ENCODE data around the gene HINT3.
"Not testable (repeated sequence)": the region's sequence is repeated elsewhere in the genome, so short reads cannot be mapped to it uniquely, and the experiment has no call there.

Gene HINT3

DNA sequence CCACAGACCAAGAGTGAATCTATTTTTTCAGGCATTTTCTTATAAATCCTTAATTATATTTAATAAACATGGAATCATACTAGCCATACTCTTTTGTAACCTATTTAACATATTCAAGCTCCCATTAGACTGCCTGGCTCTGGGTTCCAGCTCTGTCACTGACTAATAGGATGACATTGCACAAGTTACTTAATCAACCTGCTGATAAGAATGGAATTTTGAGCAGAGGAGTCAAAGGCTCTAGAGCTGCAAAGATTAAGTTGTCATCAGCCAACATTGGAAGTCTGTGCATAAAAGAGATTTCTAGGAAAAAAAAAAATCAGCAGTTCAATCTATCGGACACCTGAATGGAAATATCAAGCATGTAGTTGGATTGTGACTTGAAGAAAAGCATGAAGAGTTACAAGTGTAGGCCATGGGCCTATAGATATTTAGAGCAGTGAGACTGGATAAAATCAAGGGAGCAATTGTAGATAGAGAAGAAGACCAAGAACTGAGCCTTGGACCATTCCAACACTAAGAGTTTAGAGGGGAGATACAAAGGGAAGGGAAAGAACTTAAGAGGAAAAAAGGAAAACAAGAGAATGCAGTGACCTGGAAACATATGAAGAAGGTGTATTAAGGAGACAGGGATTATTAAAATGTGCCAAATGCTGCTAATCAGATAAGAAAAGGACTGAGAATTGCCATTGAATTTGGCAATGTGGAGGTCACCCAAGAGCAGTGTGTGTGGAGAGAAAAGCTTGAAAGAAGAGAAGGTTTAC is 11.0 kb upstream of the HINT3 start:
- H3K4me3 ChIP-seq (ENCODE audit: low read depth, low read length): no peak overlapping the region
- DNase-seq (ENCODE audit: low read depth): no peak
- TF ChIP-seq, protein P1, sequence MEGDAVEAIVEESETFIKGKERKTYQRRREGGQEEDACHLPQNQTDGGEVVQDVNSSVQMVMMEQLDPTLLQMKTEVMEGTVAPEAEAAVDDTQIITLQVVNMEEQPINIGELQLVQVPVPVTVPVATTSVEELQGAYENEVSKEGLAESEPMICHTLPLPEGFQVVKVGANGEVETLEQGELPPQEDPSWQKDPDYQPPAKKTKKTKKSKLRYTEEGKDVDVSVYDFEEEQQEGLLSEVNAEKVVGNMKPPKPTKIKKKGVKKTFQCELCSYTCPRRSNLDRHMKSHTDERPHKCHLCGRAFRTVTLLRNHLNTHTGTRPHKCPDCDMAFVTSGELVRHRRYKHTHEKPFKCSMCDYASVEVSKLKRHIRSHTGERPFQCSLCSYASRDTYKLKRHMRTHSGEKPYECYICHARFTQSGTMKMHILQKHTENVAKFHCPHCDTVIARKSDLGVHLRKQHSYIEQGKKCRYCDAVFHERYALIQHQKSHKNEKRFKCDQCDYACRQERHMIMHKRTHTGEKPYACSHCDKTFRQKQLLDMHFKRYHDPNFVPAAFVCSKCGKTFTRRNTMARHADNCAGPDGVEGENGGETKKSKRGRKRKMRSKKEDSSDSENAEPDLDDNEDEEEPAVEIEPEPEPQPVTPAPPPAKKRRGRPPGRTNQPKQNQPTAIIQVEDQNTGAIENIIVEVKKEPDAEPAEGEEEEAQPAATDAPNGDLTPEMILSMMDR (IDR thresholded peaks at IDR 0.05; ENCODE audit: low read depth, low read length, missing control alignments): no peak

DNA sequence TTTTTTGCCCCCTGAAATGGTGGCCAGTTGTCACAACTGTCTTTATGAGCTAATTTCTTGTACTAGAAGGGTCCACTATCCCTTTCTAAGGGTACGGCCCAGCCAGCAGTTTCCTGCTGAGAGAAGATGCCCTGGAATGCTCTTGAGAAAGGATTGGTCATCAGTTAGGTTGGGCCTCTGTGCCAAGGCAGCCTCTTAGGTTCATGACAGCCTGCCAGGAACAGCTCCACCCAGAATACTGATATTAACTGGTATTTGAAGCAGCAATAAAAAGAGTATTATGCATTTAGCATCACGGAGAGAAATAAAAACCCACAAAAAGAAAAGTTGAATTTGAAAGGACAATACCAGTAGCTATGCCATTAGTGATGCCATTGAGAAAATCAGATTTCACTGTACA is 9.0 kb upstream of the HINT3 start:
- TF ChIP-seq, protein P1 (IDR thresholded peaks at IDR 0.05; ENCODE audit: low read depth, low read length, missing control alignments): no peak

DNA sequence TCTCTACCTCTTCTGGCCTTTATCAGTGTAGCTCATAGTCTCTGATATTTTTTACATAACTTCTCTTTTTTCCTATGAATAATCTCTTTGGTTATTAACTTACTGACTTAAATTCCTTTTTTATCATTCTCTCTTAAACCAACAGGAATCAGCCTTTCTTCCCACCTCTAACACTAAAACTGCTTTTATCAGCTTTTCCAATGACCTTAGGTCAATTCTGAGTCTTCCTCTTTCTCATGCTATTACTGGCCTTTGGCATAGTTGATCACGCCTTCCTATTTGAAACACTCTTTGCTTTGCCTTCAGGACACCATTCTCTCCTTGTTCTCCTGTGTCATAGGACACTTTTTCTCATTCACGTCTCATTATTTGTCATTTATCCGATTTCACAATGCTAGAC is 8.1 kb upstream of the HINT3 start:
- no peak for DNase-seq (ENCODE audit: low read depth)
- H3K4me3 ChIP-seq (ENCODE audit: low read depth, low read length): no peak overlapping the region
- TF ChIP-seq, protein P1 (IDR thresholded peaks at IDR 0.05; ENCODE audit: low read depth, low read length, missing control alignments): no peak

More for the DNA sequence above, 9.0 kb upstream of the HINT3 start:
- DNase-seq (ENCODE audit: low read depth): no peak
- H3K4me3 ChIP-seq (ENCODE audit: low read depth, low read length): no peak overlapping the region

DNA sequence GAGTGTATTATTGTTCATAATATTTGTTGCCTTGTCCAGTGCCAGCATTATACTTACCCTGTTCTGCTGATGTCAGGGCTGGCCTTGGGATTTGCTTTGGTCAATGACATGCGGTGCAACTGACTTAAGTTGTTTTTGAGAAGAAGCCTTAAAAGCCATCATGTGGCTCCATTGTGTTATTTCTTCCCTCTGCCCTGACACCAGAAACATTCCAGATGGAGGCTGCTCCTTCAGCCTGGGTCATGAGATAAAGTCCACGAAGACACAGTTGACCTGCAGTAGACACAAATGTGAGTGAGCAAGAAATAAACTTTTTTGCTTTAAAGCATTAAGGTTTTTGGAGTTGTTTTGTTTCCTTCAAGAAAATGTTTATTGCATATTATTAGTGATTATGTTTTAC is 7.5 kb upstream of the HINT3 start:
- TF ChIP-seq, protein P1 (IDR thresholded peaks at IDR 0.05; ENCODE audit: low read depth, low read length, missing control alignments): no peak

DNA sequence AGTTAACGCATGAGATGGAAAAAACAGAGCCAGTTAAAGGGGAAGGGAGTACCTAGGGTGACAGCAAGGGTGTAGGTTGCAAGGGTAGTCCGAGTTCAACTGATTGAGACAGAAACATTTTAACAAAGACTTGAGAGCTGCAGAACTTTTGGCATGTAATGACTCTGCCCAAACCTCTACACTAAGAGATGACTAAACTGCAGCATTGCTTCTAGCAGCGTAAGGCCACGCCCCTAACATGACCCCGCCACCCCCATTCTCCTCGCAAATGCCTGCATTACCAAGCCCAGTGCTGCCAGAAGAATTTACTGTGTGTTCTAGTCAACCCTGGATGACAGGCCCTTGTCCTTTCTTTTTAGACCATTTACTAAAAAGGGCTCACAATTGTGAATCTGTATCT is 6.3 kb upstream of the HINT3 start:
- TF ChIP-seq, protein P1 (IDR thresholded peaks at IDR 0.05; ENCODE audit: low read depth, low read length, missing control alignments): no peak
- H3K4me3 ChIP-seq (ENCODE audit: low read depth, low read length): no peak overlapping the region
- DNase-seq (ENCODE audit: low read depth): no peak

More for the DNA sequence above, 7.5 kb upstream of the HINT3 start:
- no peak overlapping the region for H3K4me3 ChIP-seq (ENCODE audit: low read depth, low read length)
- DNase-seq (ENCODE audit: low read depth): no peak

DNA sequence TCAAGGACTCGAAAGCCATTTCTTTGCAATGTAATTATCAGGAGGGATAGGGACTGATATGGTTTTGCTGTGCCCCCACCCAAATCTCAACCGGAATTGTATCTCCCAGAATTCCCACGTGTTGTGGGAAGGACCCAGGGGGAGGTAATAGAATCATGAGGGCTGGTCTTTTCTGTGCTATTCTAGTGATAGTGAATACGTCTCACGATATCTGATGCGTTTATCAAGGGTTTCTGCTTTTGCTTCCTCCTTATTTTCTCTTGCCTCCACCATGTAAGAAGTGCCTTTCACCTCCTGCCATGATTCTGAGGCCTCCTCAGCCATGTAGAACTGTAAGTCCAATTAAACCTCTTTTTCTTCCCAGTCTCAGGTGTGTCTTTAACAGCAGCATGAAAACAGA is 5.9 kb upstream of the HINT3 start:
- not testable (repeated sequence) for H3K4me3 ChIP-seq (ENCODE audit: low read depth, low read length); DNase-seq (ENCODE audit: low read depth)

DNA sequence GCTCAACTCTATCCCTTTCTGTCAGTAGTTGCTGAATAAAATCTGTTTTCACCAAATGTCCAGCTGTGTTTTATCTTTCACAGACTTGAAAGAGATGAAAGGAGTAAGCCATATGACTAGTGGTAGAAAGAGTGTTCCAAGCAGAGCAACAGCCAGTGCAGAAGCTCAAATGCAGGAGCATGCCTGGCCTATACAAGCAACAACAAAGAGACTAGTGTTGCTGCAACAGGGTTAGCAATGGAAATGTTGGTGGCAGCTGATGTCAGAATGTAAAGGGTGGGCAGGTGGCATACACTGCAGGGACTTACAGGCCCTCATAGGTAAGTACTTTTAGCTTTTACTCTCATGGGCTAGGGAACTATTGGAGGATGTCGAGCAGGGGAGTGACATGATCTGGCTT is 5.2 kb upstream of the HINT3 start:
- TF ChIP-seq, protein P1 (IDR thresholded peaks at IDR 0.05; ENCODE audit: low read depth, low read length, missing control alignments): no peak
- no peak for DNase-seq (ENCODE audit: low read depth)
- H3K4me3 ChIP-seq (ENCODE audit: low read depth, low read length): no peak overlapping the region

Measured in GM12864 (cell line).